Cardiac fibroblast (primary cell): Measurements from ENCODE around the gene SGCA.

Experiments
- DNase-seq, 2 donors: peaks; one replicate each; pipeline versions ENCODE4 v3.0.0 to v3.0.0-alpha.2; 2010; ENCODE audit warnings: low read depth in 2 of 2
- H3K4me3 ChIP-seq, 2 donors: replicated peaks in 1 of 2; 1 replicate in 1 of 2; 2 replicates in 1 of 2; pipeline ENCODE4 v1.5.1; 2011; ENCODE audit warnings: low read depth in 2 of 2, low read length in 2 of 2, mild to moderate bottlenecking in 2 of 2, moderate library complexity in 1 of 2
- TF ChIP-seq, protein P1 (sequence below): IDR thresholded peaks from one replicate; pipeline ENCODE4 v1.5.1; 2011; ENCODE audit warnings: low read depth, mild to moderate bottlenecking, low read length, inconsistent platforms

The SGCA gene

DNA sequence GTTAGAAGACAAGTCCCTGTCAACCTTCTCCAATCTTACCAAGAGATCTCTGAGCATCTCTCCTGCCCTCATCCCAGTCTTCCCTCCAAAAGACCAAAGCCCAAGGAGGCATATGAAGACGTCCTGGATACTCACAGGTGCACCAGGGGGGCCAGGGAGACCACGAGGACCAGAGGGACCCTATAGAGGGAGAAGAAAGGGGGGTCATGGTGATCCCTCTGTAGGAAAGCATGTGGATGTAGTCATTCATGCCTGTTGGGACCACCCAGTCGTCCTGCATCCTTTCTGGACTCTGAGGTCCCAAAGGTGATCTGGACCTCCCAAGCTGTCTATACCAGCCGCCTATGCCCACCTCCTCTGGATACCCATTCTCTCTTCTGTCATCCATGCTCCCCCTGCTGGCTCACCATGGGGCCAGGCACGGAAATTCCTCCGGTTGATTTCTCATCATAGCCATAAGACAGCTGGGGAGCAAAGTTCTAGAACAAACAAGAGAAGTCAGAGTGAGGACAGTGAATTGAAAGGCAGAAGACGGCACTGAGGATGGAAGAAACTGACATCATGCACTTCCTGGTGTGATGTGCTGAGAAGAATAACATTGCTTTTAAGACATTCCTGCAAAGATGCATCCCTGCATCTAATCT lies 32.3 kb downstream of the SGCA start:
- peak; percentile 76 to 80 for DNase-seq
- H3K4me3 ChIP-seq = peak overlapping the region; percentile 92 to 96
- TF ChIP-seq, protein P1, sequence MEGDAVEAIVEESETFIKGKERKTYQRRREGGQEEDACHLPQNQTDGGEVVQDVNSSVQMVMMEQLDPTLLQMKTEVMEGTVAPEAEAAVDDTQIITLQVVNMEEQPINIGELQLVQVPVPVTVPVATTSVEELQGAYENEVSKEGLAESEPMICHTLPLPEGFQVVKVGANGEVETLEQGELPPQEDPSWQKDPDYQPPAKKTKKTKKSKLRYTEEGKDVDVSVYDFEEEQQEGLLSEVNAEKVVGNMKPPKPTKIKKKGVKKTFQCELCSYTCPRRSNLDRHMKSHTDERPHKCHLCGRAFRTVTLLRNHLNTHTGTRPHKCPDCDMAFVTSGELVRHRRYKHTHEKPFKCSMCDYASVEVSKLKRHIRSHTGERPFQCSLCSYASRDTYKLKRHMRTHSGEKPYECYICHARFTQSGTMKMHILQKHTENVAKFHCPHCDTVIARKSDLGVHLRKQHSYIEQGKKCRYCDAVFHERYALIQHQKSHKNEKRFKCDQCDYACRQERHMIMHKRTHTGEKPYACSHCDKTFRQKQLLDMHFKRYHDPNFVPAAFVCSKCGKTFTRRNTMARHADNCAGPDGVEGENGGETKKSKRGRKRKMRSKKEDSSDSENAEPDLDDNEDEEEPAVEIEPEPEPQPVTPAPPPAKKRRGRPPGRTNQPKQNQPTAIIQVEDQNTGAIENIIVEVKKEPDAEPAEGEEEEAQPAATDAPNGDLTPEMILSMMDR = peak; percentile 74

DNA sequence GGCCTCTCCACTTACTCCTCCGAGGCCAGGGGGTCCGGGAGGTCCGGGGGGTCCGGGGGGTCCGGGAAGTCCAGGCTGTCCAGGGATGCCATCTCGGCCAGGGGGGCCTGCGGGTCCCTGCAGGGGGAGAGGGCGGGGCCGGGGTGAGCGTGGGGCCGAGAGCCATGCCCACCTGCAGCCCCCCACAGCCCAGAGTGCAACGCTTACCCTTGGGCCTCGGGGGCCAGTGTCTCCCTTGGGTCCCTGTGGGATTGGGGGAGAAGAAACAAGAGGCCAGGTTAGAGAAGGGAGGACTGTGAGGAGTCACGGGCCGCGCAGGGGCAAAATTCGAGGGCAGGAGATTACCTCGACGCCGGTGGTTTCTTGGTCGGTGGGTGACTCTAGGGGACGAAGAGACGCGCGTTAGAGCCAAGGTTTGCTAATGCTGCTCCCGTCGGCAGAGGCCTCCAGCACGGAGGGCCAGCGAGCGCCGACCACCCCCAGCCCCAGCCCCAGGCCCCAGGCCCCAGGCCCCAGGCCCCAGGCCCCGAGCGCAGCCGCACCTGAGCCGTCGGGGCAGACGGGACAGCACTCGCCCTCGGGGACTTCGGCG lies 33.5 kb downstream of the SGCA start:
- peak overlapping the region; percentile 92 to 96 for H3K4me3 ChIP-seq
- peak in 1 of 2 donors; percentile 20 for DNase-seq
- TF ChIP-seq, protein P1 = no peak

DNA sequence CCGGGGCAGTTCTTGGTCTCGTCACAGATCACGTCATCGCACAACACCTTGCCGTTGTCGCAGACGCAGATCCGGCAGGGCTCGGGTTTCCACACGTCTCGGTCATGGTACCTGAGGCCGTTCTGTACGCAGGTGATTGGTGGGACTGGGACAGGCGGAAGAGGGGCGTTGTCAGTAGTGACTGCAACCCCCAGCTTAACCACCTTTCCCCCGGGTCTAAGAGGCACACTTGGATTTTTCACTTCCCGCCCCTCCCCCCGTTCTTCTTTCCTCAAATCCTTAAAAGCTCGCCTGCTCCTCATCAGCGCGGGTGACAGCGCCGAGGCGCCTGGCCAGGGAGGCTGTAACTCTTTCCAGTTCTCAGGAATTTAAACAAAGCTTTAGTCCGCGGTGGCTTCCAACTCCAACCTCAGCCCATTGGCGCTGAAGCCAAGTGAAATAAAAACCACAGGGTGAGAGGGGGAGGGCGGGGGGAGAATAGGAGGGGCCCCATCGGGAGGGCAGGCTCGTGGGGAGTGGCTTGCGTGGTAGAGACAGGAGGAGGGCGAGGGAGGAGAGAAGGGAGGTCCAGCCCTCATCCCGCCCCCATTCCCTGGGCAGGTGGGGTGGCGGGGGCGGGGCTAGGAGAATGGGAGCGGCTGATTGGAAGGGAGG lies 34.1 kb downstream of the SGCA start:
- TF ChIP-seq, protein P1 = no peak

DNA sequence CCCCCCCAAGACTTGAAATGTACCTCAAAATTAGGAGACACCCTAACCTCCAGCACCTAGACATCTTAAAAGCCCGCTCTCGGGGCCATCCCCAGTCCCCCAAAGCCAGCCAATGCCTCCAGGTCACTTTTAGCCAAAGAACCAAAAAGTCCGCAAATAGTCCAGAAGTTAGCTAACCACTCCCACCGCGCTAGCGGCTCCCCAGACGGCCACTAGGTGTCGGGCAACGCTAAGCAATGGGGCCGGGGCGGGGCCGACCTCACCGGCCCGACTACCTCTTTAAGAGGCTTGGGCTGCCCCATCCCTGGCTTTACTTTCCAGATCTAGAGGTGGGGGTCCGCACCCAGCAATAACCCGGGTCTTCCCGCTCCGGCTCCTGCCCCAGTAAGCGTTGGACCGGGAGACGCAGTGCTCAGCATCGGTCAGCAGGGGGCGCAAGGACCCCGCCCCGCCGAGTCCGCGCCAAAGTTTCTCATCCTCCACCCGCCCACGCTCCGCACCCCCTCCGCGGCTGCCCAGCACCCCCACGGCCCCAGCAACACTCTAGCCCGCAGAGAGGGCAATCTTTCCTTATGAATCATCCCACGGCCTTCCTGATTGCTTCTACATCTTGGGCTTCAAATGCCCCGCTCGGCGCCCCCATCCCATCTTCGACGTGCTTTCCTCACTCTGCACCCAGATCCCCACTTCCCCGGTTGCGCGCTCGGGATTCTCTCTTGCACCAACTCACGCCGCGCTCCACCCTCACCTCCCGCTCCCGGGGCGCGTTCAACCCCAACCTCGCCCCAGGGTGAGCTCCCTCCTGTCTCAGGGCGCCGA lies 34.9 kb downstream of the SGCA start:
- peak overlapping the region; percentile 92 to 96 for H3K4me3 ChIP-seq
- TF ChIP-seq, protein P1 = peak; percentile 82
- DNase-seq = peak; percentile 93 to 96

More for the DNA sequence above, 34.1 kb downstream of the SGCA start:
- peak overlapping the region; percentile 92 to 96 for H3K4me3 ChIP-seq
- DNase-seq = peak; percentile 97 to 99

DNA sequence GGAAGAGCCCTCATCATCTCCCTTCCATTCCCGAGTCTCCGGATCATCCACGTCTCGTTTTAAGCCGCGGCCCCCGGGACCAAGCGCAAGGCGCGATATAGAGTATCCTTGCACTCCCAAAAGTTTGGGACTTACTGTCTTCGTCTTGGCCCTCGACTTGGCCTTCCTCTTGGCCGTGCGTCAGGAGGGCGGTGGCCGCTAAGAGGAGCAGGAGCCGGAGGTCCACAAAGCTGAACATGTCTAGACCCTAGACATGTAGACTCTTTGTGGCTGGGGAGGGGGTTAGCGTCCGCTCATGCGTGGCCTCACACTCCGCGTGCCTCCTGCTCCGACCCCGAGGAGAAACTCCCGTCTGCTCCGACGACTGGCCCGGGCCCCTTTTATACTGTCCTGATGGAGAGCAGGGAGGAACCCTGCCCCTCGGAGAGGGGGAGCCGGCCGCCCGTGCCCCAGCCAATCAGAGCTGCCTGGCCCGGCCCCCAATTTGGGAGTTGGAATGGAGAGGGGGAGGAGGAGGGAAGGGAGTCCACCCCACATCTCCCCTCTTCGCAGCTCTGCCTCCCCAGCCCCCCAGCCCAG lies 35.6 kb downstream of the SGCA start, which contains the start of gene COL1A1:
TSS of gene COL1A1 (minus strand) at position 356 of the 579 bp plus-strand sequence. CDS start at position 238, 118 bp downstream.
- H3K4me3 ChIP-seq = peak within 1 kb of the TSS; percentile 92 to 96
- TF ChIP-seq, protein P1 = no peak
- peak; percentile 91 to 94 for DNase-seq

DNA sequence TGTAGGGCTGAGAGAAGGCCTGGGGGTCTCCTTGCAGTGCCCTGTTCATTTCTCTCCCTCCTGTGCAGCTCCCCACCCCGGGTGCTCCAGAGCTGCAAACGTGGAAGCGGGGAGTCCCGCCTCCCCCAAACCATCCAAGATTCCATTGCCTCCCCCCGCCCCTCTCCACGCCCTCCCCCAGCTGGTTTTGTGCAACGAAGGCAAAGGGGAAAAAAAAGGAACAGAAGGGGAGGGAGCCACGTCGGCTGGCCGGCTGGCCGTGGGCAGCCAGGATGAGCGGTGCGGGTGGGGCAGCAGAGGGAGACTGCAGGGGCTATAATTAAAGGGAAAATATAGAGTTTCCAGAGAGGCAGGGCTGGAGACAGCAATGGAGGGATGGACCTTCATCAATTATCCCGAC lies 37.3 kb downstream of the SGCA start:
- TF ChIP-seq, protein P1 = no peak
- H3K4me3 ChIP-seq = no peak overlapping the region

More for the DNA sequence above, 37.3 kb downstream of the SGCA start:
- peak in 1 of 2 donors; percentile 63 for DNase-seq
